ENCODE measurements around the gene NOP16. TPM values are rescaled to one million over a fixed set of nuclear protein-coding genes. Genes with fewer than 3 reads are reported as not detected.

NOP16 gene
- total and polyA plus RNA-seq, 2 of the 13 experiments (the other 11 are each of a cell fraction or from before 2014, with no cell fraction given), result 43.3 to 48.4 TPM

DNA sequence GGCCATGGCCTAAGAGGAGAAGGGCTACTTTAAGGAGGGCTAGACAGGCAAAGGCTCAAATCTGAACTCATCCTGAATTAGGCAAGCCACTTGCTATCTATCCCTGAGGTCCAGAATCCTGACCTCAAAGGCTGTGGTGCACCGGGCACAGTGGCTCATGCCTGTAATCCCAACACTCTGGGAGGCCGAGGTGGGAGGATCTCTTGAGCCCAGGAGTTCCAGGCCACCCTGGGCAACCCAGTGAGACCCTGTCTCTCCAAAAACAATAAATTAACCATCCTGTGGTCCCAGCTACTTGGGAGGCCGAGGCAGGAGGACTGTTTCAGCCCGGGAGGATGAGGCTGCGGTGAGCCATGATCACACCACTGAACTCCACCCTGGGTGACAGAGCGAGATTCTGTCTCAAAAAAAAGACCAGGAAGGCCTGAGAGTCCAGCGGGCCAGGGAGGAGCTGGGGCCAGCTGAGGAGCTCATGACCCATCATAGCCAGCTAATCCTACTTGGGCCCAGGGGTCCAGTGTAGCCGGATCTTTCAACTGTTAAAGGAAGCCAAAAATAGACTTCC is 4.0 kb downstream of the NOP16 start:
- FAIRE-seq (no peak), DNase-seq (ENCODE audit: low spot score) (no peak), ATAC-seq (no peak)
- Histone ChIP-seq H3K79me2 (ENCODE audit: insufficient read depth, low read length) (peaks cover 38% of the 10 kb centered on the region), H3K4me2 (ENCODE audit: low read depth, low read length) (no peak overlapping the region), H2AFZ (ENCODE audit: low read length) (no peak overlapping the region), H4K20me1 (ENCODE audit: insufficient read depth, low read length) (peaks cover 11% of the 10 kb centered on the region; the same call in 1 of the 2 replicates), H3K27ac (ENCODE audit: extremely low read length, insufficient read depth, low read length) (no peak overlapping the region), H3K4me1 (ENCODE audit: insufficient read depth, low read length) (peaks cover 21% of the 10 kb centered on the region), H3K4me3 (replicated peaks in 1 of 3; ENCODE audit: insufficient read depth in 1 of 3, low read depth in 2 of 3, low read length in 3 of 3) (no peak overlapping the region), H3K36me3 (replicated peaks in 1 of 2; ENCODE audit: control insufficient read depth in 1 of 2, insufficient read depth in 2 of 2, low read length in 2 of 2) (peaks cover 18 to 55% of the 10 kb centered on the region in 2 experiments), H3K9ac (ENCODE audit: insufficient read depth, low read depth, low read length) (no peak overlapping the region), H3K27me3 (ENCODE audit: control insufficient read depth in 1 of 2, insufficient read depth in 2 of 2, low read length in 2 of 2) (no peaks in the 10 kb centered on the region; a peak in 1 of 5 replicates), H3K9me3 (ENCODE audit: low read length) (no peaks in the 10 kb centered on the region)
- no TSS peak for BruUV-seq (replicated peaks)
- POLR2A ChIA-PET, result no interaction called here
- in situ Hi-C loops (cut with HindIII; ENCODE audit: extremely low pct_ligation_motif_present, low pct_unique_long_range_greater_than_20kb) (no loop called here), intact Hi-C loops (cut with micrococcal nuclease; ENCODE audit: unreplicated experiment) (no loop called here)
- 97% methylated on average over 6 of the region's 8 CpGs for WGBS (ENCODE audit: low lambda C conversion rate)
- CTCF ChIA-PET (ENCODE audit: low intra/inter-chr PET ratio, low total read pairs), result no interaction called here
- TF ChIP-seq DNMT3B (CRISPR knock-in tag; conservative IDR thresholded peaks at IDR 0.05), result no peak
- no peak for TF ChIP-seq ZFX (CRISPR knock-in tag; IDR thresholded peaks at IDR 0.05; ENCODE audit: low read depth)
- TF ChIP-seq ZNF24 (IDR thresholded peaks at IDR 0.05), result no peak
- TF ChIP-seq, protein P1, sequence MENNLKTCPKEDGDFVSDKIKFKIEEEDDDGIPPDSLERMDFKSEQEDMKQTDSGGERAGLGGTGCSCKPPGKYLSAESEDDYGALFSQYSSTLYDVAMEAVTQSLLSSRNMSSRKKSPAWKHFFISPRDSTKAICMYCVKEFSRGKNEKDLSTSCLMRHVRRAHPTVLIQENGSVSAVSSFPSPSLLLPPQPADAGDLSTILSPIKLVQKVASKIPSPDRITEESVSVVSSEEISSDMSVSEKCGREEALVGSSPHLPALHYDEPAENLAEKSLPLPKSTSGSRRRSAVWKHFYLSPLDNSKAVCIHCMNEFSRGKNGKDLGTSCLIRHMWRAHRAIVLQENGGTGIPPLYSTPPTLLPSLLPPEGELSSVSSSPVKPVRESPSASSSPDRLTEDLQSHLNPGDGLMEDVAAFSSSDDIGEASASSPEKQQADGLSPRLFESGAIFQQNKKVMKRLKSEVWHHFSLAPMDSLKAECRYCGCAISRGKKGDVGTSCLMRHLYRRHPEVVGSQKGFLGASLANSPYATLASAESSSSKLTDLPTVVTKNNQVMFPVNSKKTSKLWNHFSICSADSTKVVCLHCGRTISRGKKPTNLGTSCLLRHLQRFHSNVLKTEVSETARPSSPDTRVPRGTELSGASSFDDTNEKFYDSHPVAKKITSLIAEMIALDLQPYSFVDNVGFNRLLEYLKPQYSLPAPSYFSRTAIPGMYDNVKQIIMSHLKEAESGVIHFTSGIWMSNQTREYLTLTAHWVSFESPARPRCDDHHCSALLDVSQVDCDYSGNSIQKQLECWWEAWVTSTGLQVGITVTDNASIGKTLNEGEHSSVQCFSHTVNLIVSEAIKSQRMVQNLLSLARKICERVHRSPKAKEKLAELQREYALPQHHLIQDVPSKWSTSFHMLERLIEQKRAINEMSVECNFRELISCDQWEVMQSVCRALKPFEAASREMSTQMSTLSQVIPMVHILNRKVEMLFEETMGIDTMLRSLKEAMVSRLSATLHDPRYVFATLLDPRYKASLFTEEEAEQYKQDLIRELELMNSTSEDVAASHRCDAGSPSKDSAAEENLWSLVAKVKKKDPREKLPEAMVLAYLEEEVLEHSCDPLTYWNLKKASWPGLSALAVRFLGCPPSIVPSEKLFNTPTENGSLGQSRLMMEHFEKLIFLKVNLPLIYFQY (CRISPR knock-in tag; IDR thresholded peaks at IDR 0.05; ENCODE audit: borderline replicate concordance), result no peak
- TF ChIP-seq, protein P2, sequence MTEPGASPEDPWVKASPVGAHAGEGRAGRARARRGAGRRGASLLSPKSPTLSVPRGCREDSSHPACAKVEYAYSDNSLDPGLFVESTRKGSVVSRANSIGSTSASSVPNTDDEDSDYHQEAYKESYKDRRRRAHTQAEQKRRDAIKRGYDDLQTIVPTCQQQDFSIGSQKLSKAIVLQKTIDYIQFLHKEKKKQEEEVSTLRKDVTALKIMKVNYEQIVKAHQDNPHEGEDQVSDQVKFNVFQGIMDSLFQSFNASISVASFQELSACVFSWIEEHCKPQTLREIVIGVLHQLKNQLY (CRISPR knock-in tag; IDR thresholded peaks at IDR 0.05), result no peak
- TF ChIP-seq, protein P3, sequence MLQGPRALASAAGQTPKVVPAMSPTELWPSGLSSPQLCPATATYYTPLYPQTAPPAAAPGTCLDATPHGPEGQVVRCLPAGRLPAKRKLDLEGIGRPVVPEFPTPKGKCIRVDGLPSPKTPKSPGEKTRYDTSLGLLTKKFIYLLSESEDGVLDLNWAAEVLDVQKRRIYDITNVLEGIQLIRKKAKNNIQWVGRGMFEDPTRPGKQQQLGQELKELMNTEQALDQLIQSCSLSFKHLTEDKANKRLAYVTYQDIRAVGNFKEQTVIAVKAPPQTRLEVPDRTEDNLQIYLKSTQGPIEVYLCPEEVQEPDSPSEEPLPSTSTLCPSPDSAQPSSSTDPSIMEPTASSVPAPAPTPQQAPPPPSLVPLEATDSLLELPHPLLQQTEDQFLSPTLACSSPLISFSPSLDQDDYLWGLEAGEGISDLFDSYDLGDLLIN (CRISPR knock-in tag; IDR thresholded peaks at IDR 0.05; ENCODE audit: borderline replicate concordance), result no peak
- TF ChIP-seq, protein P4, sequence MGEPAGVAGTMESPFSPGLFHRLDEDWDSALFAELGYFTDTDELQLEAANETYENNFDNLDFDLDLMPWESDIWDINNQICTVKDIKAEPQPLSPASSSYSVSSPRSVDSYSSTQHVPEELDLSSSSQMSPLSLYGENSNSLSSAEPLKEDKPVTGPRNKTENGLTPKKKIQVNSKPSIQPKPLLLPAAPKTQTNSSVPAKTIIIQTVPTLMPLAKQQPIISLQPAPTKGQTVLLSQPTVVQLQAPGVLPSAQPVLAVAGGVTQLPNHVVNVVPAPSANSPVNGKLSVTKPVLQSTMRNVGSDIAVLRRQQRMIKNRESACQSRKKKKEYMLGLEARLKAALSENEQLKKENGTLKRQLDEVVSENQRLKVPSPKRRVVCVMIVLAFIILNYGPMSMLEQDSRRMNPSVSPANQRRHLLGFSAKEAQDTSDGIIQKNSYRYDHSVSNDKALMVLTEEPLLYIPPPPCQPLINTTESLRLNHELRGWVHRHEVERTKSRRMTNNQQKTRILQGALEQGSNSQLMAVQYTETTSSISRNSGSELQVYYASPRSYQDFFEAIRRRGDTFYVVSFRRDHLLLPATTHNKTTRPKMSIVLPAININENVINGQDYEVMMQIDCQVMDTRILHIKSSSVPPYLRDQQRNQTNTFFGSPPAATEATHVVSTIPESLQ (CRISPR knock-in tag; conservative IDR thresholded peaks at IDR 0.05), result no peak
- TF ChIP-seq, protein P5, sequence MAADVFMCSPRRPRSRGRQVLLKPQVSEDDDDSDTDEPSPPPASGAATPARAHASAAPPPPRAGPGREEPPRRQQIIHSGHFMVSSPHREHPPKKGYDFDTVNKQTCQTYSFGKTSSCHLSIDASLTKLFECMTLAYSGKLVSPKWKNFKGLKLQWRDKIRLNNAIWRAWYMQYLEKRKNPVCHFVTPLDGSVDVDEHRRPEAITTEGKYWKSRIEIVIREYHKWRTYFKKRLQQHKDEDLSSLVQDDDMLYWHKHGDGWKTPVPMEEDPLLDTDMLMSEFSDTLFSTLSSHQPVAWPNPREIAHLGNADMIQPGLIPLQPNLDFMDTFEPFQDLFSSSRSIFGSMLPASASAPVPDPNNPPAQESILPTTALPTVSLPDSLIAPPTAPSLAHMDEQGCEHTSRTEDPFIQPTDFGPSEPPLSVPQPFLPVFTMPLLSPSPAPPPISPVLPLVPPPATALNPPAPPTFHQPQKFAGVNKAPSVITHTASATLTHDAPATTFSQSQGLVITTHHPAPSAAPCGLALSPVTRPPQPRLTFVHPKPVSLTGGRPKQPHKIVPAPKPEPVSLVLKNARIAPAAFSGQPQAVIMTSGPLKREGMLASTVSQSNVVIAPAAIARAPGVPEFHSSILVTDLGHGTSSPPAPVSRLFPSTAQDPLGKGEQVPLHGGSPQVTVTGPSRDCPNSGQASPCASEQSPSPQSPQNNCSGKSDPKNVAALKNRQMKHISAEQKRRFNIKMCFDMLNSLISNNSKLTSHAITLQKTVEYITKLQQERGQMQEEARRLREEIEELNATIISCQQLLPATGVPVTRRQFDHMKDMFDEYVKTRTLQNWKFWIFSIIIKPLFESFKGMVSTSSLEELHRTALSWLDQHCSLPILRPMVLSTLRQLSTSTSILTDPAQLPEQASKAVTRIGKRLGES (CRISPR knock-in tag; IDR thresholded peaks at IDR 0.05; ENCODE audit: borderline replicate concordance), result no peak
- no peak for TF ChIP-seq MAFK (conservative IDR thresholded peaks at IDR 0.05 in 1 of 2, IDR thresholded peaks at IDR 0.05 in 1 of 2; ENCODE audit: low read length in 2 of 2)
- no peak for TF ChIP-seq ZNF773 (CRISPR knock-in tag; IDR thresholded peaks at IDR 0.05; ENCODE audit: borderline replicate concordance)
- no peak for TF ChIP-seq ZNF350 (CRISPR knock-in tag; IDR thresholded peaks at IDR 0.05; ENCODE audit: borderline replicate concordance, low read depth)
